Germinal center (tissue), 1 donor: Measurements from ENCODE around the gene BICC1.
A peak's percentile ranks its signal among the peaks of the same experiment; 100 is the strongest.

ENCODE experiments used
- DNase-seq: peaks from one replicate; pipeline ENCODE4 v3.0.0; 2012; ENCODE audit warnings: mixed read lengths, low spot score

BICC1 gene, protein sequence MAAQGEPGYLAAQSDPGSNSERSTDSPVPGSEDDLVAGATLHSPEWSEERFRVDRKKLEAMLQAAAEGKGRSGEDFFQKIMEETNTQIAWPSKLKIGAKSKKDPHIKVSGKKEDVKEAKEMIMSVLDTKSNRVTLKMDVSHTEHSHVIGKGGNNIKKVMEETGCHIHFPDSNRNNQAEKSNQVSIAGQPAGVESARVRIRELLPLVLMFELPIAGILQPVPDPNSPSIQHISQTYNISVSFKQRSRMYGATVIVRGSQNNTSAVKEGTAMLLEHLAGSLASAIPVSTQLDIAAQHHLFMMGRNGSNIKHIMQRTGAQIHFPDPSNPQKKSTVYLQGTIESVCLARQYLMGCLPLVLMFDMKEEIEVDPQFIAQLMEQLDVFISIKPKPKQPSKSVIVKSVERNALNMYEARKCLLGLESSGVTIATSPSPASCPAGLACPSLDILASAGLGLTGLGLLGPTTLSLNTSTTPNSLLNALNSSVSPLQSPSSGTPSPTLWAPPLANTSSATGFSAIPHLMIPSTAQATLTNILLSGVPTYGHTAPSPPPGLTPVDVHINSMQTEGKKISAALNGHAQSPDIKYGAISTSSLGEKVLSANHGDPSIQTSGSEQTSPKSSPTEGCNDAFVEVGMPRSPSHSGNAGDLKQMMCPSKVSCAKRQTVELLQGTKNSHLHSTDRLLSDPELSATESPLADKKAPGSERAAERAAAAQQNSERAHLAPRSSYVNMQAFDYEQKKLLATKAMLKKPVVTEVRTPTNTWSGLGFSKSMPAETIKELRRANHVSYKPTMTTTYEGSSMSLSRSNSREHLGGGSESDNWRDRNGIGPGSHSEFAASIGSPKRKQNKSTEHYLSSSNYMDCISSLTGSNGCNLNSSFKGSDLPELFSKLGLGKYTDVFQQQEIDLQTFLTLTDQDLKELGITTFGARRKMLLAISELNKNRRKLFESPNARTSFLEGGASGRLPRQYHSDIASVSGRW

DNA sequence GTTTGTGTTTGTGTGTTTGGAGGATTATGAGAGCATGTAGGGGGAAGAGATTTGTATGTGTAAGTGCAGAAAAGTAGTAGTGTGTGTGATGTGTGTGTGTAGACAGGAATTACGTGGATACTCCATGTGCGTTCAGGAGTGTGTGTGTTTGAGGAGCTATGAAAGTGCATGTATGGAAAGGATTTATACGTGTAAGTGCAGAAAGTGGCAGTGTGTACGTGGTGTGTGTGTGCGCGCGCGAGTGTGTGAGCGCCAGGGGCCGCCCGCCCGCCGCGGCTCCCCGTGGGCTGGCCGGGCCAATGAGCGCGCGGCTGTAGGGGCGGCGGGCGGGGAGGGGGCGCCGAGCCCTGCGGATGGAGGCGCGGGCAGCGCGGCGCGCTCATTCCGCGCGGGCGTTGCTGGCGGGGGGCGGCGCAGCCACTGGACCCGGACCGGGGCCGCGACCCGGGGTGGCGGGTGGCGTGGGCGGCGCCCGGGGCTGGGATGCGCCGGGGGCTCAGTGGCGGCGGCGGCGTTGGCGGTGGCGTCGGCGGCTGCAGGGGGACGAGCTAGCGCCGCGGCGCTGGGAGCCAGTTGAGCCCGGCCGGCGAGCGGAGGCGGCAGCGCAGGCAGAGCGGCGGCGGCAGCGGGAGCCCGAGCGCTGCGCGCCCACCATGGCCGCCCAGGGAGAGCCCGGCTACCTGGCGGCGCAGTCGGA is at the start of gene BICC1:
TSS of gene BICC1 (plus strand) at position 382 of the 697 bp plus-strand sequence. CDS start at position 654, 272 bp downstream.
- DNase-seq = peak; percentile 21

DNA sequence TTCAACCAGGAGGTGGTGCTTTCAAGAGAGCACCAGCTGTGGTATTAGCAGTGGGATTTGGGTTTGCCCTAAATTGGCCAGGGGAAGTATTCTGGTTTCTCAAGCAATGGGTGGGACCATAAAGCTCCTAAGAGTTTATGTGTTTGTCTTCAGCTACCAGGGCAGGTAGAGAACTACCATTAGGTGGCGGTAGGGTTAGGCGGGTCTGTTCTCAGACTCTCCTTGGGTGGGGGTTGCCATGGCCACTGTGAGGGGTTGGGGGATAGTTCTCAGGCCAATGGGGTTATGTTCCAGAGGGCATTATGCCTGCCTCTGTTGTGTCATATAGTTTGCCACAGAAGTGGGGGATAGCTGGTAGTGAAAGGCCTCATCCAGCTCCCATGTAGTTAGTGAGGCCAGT is 47.7 kb upstream of the BICC1 start:
- DNase-seq = no peak

DNA sequence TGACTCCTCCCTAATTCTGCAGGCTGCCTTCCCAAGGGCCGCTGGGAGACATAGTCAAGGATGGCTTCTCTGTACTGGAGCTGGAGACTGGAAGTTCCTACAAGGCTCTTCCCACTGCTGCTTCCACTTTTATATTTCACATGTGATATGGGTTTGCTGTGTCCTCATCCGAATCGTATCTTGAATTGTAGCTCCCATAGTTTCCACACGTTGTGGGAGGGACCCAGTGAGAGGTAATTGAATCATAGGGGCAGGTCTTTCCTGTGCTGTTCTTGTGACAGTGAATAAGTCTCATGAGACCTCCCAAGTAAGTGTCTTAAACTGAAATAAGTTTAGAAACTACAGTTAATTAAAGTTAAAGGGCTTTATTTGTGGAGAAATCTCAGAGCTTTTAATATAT is 47.0 kb upstream of the BICC1 start:
- no peak for DNase-seq

DNA sequence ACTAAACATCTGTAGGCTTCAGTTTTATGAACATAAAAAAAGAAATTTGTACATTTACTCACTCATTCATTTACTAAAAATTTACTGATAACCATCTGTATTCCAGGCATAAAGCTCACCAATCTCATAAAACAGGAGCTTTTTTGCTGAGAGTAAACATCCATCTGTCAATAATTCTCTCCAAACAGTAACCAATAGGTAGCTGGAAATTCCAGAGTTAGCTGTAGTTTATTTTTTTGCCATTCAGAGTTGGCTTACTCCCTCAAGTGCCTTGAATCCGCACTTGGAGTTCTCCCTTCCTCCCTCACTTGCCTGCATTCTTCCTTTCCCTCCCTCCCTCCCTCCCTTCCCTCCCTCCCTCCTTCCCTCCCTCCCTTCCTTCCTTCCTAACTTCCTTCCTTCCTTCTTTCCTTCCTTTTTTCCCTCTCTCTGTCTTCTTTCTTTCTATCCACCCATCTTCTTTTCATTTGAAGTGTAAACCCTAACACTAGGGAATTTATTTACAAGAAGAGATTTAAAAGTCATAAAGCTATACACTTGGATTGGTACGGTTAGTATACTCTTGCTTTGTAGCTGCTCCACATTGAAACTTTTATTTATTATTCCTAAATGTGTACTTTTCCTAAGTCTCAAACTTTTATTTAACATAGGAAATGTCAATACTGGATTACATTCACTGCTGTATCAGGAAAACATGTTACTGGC is 44.6 kb upstream of the BICC1 start:
- no peak for DNase-seq

DNA sequence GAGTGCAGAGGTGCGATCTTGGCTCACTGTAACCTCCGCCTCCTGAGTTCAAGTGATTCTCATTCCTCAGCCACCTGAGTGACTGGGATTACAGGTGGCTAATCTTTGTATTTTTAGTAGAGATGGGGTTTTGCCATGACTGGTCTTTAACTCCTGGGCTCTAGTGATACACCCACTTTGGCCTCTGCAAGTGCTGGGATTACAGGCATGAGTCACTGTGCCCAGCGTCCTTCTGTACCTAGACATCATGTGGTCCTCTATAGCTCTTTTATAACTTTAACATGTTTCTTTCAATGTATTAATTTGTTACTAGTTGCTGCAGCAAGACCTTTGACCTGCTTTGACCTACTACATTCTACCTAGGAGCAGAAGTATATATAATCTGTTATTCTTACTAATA is 38.7 kb upstream of the BICC1 start:
- DNase-seq = no peak

DNA sequence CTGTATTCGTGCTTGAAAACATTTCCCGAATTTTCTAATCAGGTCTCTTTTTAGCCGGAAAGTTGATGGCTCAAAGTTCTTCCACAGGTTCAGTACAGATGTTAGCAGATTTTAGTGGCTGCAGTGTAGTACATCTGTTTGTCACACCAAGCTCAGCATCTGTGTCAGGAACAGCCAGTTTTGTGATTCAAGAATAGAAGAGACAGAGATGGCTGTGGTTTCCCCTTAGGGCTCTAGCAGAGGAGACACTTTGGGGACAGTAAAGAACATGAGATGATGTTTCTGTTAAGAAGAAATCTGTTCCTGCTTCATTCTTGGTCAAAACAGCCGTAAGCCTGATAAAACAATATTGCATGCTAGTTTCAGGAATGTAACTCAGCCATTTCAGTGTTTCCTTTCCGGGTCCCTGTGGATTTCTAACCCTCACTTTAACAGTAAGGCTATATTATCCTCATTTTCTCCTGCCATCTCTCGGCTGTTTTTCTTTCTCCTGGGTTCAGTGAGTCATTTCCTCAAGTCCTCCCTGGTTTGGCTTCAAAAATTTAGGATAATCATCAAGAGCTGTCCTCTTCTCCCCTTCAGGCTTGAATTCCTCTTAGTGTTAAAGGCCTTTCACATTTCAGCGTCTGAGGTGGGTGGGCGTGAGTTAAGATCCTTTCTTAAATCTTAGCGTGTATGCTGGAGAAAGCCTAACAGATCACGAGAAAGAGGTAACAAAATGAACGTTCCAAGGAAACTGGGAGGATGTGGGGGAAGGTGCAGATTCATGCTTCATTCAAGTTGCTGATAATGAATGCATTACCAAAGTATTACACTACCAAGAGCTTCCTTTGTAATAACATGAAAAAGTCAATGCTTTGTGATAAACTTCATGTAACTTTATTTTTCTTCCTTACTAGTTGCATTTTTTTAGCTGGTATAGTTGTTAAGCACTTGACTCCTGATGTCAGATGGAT is 37.1 kb upstream of the BICC1 start:
- no peak for DNase-seq

DNA sequence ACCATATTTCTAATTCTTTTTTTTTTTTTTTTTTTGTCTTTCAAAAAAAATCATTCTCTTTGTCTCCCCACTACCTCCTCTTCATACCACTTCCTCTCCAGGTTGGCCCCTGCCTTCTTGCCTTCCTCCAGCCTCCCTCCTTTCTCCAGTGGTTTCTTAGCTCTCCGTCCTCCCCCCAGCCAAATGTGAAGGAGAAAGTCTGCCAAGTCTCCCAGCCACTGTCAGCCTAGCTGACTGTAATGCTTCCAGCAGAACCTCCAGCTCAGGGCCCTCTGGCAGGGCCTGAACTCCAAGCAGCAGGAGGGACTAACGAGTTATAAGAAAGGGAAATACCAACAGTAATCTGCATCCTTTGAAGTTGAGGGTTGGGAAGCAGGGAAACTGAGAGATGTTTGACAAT is 35.5 kb upstream of the BICC1 start:
- DNase-seq = no peak

DNA sequence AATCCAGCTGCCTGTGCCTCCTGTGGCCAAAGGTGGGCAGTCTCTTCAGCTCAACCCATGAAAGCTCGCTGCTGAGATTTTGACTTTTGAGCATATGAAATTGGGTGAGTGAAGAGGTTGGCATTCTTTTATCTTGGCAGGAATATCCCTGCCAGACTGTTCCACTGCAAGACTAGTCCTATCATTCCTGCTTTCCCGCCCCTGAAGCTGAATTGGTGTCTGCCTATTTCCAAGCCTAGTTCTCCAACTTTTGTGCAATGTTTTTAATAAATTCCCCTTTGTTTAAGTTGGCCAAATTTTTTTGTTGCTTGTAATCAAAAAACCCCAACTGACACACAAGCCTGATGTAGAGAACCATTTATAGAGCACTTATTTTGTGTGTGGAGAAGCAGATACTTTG is 34.8 kb upstream of the BICC1 start:
- DNase-seq = no peak

DNA sequence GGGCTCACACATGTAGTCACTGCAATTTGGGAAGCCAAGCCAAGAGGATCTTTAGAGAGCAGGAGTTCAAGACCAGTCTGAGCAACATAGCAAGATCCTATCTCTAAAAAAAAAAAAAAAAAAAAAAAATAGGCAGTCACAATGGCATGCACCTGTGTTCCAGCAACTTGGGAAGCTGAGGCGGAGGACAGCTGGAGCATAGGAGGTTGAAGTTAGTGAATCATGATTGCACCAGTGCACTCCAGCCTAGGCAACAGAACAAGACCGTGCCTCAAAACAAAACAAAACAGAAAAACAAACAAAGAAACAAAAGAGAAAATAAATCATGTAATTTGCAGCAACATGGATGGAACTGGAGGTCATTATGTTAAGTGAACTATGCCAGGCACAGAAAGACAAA is 33.6 kb upstream of the BICC1 start:
- no peak for DNase-seq

DNA sequence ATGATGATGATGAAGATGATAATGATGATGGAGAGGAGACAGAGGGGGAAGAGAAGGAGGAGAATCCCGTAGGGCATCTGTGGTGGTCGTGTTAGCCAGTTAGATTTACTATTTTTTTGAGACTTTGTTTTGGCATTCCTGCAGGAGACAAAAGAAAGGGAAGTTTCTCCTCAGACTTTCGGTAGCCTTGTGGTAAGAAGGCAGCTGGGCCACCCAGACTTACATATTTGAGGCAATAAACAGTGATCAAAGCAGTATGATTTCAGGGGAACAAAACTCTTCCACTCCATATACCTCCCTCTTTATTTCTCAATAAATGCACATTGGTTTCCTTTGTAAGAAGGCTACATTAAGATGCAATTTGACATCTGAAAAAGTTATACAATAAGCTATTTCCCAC is 32.4 kb upstream of the BICC1 start:
- no peak for DNase-seq

DNA sequence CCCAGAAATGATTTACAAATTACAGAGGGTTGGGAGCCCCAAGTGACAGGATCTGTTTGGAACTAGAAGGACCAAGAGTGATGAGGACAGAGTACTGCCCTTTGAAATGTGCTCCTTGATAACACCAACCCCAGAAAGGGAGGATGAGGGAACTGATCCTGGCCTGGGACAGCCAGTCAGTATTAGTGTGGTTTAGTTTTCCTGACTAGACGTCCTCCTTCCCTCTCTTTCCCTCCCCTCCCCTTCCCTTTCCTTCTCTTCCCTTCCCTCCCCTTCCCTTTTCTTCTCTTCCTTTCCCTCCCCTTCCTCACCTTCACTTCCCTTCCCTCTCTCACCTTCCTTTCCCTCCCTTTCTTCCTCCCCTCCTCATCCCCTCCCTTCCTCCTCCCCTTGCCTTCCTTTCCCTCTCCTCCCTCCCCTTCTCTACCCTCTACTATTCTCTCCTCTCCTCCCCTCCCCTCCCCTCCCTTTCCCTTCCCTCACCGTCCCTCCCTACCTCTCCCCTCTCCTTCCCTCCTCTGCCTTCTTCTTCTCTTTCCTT is 31.0 kb upstream of the BICC1 start:
- no peak for DNase-seq

DNA sequence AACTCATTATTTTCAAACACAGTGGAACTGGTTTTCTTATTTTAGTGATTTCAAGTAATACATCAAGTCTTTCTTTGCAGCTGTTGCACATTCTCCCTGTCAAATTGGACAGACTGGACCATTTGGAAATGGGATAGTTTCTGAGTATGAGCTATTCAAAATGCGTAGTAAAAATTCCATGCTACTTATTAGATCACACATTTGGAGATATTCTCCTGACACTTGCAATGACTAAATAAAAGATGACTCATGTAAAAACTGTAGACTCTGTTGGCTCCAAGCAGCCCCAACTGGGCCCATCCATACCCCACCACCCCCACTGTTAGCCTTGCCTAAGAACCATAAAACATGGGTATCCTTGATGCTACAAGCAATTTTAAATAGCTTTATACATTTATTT is 25.9 kb upstream of the BICC1 start:
- no peak for DNase-seq

DNA sequence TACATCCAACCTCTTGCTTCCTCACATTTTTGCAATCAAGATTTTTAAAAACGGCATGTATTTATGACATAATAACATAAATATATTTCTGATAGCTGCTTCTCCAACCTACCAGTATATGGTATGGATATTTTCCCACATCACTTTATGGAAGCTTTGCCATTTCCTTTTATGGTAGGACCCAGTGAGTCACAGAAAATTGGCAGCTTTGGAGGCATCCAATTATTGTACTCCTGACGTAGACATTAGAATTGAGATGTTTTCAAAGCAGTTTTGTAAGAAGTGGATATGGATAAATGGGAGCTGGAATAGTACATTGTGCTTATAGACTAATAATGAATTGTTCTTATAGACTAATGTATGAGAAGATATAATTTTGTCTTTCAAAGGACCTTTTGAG is 23.8 kb upstream of the BICC1 start:
- no peak for DNase-seq

DNA sequence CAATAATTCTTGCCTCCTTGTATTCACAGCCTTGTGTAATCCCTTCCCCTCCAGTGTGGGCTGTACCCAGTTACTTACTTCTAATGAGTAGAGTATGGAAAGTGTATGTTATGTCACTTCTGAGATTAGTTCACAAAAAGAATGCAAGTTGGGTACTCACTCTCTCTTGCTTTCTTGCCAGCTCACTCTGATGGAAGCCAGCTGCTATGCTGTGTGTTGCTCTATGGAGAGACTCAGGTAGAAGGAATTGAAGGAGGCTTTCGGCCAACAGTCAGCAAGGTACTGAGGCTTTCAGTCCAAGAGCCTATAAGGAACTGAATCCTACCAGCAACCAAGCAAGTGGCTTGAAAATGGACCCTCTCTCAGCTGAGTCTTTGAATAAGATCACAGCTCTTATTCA is 9.7 kb upstream of the BICC1 start:
- DNase-seq = no peak

DNA sequence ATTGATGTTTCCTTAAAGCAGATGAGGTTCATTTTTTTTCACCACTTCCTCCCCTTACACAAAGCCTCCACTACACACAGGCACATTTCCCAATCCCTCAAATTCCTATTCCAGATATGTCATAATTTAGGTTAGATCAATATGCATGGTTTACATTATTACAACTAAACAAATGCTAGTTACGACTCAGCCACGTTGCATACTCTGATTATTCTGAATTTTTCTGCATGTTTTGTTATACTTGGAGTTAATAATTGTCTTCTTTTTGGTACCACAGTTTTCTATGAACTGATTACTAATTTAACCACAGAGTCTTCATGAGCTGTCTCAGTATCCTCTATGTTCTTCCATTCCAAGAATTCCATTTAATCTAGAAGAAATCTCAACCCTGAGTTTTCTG is 4.4 kb upstream of the BICC1 start:
- no peak for DNase-seq

DNA sequence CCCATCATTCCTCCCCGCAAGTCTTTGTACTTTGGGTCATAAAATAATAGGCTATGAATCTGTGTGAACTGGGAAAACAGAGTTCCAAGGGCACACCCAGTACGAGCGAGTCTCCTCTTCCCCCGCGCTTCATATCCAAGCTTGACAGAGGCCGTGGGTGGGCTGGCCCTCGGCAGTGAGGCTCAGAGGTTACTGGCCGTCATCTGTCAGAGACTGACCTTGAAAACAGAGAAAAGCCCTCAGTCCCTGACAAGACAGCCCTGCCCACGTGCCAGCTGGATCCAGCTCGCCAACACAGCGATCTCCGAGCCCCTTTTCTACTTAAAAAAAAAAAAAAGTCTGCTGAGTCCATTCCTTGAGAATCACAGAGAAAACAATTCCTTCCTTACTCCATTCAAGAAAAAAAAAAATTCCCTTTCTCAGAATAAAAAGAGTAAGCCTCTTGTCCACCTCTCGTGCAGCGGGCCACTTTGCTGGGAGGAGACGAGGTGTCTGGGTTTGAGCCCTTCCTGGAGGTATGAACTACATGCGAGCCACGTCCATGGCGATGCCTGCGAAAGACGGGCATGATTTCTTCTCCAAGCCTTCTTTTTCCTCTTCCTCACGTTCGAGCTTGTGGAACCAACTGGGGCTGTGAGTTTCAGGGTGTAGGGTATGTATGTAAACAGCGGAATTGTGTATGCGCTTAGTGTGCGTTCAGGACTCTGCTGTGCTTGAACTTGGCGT is 744 bp upstream of the BICC1 start:
- DNase-seq = no peak

DNA sequence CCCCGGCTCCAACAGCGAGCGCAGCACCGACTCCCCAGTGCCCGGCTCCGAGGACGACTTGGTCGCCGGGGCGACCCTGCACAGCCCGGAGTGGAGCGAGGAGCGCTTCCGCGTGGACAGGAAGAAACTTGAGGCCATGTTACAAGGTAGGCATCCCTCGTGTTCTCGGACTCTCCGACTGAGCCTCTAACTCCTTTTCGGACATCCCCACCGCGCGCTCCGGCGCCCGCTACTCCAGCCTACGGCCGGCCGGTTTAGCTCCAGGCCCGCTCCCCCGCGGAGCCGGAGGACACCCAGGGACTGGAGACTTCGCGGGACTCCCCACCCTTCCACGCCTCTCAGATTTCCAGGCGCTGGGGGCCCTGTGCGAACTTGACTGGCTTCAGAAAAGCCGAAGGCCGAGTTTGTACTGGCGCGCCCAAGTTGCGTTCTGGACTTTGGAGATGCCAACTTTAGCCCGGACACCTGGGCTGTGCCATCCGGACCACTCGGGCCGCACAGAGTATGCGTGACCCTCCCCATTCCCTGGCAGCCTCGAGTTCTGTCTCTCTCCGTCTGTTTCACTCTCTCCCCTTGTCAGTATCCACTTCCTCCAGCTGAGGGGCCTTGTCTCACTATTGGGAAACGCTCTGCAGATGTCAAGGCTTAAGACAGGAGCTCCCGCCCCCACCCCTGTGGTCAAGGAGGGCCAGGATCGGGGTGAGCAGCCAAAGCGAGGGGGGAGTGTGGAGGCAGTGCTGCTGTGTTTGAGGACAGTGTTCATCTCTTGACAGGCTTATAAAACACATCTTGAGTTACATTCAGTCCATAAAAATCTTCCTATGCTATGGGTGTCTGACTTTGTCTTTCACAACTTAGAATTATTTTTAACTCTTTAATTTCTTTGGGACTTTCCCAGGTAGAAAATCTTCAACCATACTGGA is 777 bp downstream of the BICC1 start:
- DNase-seq = peak; percentile 3

DNA sequence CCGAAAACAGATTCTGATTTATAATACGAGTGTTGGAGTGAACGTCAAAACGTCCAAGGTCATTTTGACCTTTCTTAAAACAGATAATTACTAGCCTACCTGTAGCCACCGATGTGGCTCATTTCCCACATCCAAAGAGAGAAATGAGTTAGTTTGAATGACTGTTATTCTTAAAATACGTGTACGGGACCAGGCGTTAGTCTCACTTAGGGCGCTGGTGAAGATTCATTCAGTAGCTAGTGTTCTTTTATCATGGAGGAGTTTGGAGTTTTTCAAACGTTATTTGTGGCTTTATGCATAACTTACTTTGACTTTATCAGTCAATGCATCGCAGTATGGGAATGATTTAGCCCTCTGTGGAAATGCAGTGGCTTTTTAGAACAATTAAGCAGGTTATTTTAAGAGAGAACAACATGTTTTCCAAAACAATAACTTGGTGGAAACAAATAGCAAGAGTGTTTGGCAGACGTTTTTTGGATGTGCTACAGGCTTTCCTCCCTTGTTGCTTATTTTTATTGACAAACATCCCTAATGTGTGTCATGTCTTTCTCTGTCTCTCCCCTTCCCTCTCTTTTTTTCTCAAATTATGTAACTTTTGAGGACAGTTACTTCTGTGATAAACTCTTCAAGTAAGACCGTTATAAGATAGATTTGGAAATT is 1.6 kb downstream of the BICC1 start:
- no peak for DNase-seq
